HG03378 (cell line): ENCODE results near the gene SLC9A3.
"Not testable (repeated sequence)": the region's sequence is repeated elsewhere in the genome, so short reads cannot be mapped to it uniquely, and the experiment has no call there.

Source experiments
- ATAC-seq: cut with Tn5 transposase; IDR thresholded peaks from one replicate; pipeline ENCODE4 v1.9.1; 2021; ENCODE audit warnings: mild to moderate bottlenecking, moderate library complexity; ENCODE audit not compliant: unreplicated experiment

The SLC9A3 gene

GRCh38 chr5:511476-511875 is 12.8 kb downstream of the SLC9A3 start:
- no peak for ATAC-seq

GRCh38 chr5:510521-510920 is 13.7 kb downstream of the SLC9A3 start:
- ATAC-seq: no peak

- ATAC-seq: no peak
Measured at GRCh38 chr5:509611-510185, 14.6 kb downstream of the SLC9A3 start.

- ATAC-seq: not testable (repeated sequence)
Measured at GRCh38 chr5:507986-508575, 16.2 kb downstream of the SLC9A3 start.

GRCh38 chr5:505951-506525 is 18.2 kb downstream of the SLC9A3 start:
- no peak for ATAC-seq

GRCh38 chr5:504326-505154 is 19.7 kb downstream of the SLC9A3 start:
- no peak for ATAC-seq

- no peak for ATAC-seq
Measured at GRCh38 chr5:502325-503079, 21.7 kb downstream of the SLC9A3 start.

- no peak for ATAC-seq
Measured at GRCh38 chr5:501831-502184, 22.4 kb downstream of the SLC9A3 start.

GRCh38 chr5:501105-501830 is 23.0 kb downstream of the SLC9A3 start:
- ATAC-seq: no peak

- ATAC-seq: no peak
Measured at GRCh38 chr5:500491-500890, 23.8 kb downstream of the SLC9A3 start.

GRCh38 chr5:499233-500209 is 24.7 kb downstream of the SLC9A3 start:
- no peak for ATAC-seq

- no peak for ATAC-seq
Measured at GRCh38 chr5:497871-498509, 26.3 kb downstream of the SLC9A3 start.

GRCh38 chr5:497090-497700 is 27.1 kb downstream of the SLC9A3 start:
- ATAC-seq: no peak

- ATAC-seq: no peak
Measured at GRCh38 chr5:496028-496427, 28.2 kb downstream of the SLC9A3 start.

- ATAC-seq: no peak
Measured at GRCh38 chr5:494667-495255, 29.5 kb downstream of the SLC9A3 start.

GRCh38 chr5:493758-494157 is 30.5 kb downstream of the SLC9A3 start:
- no peak for ATAC-seq

GRCh38 chr5:493119-493701 is 31.0 kb downstream of the SLC9A3 start:
- no peak for ATAC-seq
